NCI-H187 treated with DMSO at 0.1 percent for 48 hours (cell line): ENCODE data around the gene TMEM143.

Experiments used
- DNase-seq: peaks from one replicate; lab custom pipeline; 2025; lab: John Stamatoyannopoulos, UW

The TMEM143 gene

DNA sequence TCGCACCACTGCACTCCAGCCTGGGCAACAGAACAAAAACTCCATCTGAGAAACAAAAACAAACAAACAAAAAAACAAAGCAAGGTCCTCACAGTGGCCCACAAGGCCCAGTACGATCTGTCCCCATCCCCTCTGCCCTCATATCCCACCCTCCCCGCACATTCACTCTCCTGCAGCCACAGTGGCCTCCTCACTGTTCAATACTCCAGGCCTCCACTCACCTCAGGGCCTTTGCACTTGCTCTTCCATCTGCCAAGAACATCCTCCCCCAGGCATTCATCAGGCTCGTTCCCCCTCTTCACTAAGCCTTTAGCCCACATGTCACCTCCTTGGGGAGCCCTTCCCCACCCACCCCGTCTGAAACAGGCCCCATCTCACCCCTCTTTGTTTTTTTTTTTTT lies 4.6 kb downstream of the TMEM143 start:
- DNase-seq: no peak

GRCh38 chr19:48355365-48355954 lies 8.3 kb downstream of the TMEM143 start:
- DNase-seq: no peak

GRCh38 chr19:48354332-48354992 lies 9.3 kb downstream of the TMEM143 start:
- no peak for DNase-seq

DNA sequence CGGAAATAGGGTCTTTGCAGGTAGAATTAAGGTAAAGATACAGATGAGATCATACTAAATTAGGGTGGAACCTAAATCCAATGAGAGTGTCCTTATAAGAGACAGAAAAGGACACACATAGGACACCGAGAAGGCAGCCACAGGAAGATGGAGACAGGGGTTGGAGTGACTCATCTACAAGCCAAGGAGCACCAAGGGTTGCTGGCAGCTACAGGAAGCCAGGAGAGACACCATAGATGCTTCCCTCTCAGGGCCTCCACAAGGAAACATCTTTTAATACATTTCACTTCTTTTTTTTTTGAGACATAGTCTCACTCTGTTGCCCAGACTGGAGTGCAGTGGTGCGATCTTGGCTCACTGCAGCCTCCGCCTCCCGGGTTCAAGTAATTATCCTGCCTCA lies 10.1 kb downstream of the TMEM143 start:
- no peak for DNase-seq

GRCh38 chr19:48351341-48351752 lies 12.4 kb downstream of the TMEM143 start:
- no peak for DNase-seq

DNA sequence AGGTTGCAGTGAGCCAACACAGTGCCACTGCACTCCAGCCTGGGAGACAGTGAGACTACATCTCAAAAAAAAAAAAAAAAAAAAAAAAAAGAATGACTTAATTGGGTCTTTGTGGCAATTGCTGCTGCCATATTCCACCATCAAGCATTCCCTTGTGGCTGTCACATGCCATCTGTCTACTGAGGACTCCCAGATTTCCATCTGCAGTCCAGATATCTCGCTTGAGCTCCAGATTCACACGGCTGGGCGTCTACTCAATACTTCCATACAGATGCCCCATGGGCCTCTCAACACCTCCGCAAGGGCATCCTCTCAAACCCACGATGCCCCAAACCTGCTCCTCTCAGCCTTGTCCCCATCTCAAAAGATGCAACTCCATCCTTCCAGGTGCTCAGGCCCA lies 12.9 kb downstream of the TMEM143 start:
- no peak for DNase-seq

DNA sequence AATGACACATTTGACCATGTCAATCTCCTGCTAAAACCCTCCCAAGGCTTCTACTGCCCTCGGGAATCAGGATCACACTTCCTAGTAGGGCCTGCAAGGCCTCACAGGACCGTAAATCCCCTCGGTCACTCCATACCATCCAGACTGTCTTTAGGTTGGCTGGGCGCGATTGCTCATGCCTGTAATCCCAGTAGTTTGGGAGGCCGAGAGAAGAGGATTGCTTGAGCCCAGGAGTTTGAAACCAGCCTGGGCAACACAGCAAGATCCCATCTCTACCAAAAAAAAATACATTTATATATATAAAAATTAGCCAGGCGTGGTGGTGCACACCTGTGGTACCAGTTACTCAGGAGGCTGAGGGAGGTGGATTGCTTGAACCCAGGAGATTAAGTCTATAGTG lies 15.0 kb downstream of the TMEM143 start:
- DNase-seq: no peak

DNA sequence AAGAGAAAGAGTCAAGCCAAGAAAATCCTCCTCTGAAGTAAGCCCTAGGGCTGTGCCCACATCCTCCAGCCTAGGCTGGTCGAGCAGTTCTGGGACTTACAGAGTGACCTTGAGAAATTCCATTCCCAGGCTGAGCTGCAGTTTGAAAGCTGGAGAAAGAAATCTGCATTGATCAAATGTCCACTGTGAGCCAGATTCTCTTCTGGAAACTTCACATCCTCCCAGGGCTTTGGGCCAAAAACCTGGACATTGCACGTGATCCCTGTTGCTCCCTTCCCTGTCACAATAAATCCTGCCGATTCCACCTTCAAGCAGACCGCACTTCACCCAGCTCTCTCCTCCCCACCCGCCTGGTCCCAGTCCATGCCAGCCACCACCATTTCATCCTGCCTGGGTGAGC lies 15.7 kb downstream of the TMEM143 start:
- no peak for DNase-seq

DNA sequence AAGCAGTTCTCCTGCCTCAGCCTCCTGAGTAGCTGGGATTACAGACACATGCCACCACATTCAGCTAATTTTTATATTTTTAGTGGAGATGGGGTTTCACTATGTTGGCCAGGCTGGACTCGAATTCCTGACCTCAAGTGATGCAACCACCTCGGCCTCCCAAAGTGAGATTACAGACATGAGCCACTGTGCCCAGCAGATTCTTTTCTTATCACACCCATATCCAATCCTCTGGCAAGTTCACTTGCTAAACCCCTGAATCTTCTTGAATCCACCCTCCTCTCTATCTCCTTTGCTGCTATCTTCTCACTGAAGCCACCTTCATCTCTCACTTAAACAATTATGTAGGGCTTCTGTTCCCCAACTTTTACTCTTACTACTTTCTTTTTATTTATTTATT lies 17.5 kb downstream of the TMEM143 start:
- DNase-seq: no peak

GRCh38 chr19:48344892-48345291 lies 18.8 kb downstream of the TMEM143 start:
- DNase-seq: no peak

DNA sequence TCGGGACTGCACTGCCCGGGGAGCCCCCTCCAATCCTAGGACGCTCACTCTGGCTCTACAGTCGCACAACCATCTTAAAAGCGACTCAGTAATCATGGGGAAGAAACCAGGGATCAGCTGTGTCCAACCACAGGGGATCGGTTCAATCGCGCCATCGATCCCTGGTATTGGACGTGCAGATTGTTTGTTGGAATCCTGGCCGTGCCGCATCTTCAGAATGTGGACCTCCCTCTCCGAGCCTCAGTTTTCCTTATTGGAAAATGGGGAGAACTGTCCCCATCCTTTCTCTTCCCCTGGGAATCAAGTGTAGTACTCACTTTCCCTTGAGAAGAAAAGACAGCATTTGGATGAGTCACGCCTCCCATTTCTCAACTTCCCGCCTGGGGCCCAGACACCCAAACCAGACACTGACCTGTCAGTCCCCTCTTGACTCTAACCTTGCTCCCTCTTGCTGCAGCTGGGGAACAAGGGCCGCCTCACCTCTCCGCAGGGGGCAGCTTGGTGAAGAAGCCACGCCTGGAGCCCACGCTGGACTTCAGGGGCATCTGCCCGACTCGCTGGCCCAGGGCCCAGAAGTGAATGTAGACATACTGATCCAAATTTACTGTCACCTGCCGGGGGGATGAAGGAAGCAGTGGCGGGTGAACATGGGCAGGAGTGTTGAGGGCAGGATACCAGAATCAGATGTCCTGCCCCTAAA lies 20.7 kb downstream of the TMEM143 start:
- DNase-seq: no peak

GRCh38 chr19:48342414-48342738 lies 21.4 kb downstream of the TMEM143 start:
- DNase-seq: no peak

- no peak for DNase-seq
Observed at GRCh38 chr19:48341515-48342413, 22.0 kb downstream of the TMEM143 start.

- DNase-seq: no peak
Observed at GRCh38 chr19:48340995-48341394, 22.7 kb downstream of the TMEM143 start.

DNA sequence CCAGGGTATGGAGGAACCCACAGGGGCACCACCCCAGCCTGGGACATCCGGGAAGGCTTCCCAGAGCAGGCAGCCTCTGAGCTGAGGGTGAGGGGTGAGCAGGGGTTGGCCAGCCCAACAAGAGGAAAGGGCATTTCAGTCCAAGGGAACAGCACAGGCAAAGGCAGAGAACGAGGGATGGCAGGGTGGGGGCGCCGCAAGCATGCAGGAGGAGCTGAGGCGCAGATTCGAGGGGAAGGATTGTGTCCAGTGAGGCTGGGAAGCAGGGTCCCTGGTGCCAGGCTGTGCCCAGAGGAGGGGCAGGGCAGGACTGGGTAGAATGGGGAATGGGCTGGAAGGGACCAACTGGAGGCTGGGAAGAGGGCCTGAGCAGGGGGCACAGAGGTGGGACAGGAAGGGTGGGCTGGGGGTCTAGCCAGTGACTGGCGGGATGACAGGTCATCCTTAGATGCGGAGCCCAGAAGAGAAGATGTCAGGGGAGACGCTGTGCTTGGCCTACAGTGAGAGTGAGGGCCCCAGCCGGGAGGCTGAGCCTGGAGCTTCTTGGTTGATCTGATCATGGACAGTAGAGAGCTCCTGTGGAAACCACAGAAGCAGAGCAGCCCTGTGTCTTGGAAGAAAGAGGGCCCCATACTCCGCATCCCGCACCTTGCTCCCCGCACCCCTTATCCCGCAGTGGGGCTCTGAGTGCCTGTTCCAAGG lies 24.8 kb downstream of the TMEM143 start:
- no peak for DNase-seq

DNA sequence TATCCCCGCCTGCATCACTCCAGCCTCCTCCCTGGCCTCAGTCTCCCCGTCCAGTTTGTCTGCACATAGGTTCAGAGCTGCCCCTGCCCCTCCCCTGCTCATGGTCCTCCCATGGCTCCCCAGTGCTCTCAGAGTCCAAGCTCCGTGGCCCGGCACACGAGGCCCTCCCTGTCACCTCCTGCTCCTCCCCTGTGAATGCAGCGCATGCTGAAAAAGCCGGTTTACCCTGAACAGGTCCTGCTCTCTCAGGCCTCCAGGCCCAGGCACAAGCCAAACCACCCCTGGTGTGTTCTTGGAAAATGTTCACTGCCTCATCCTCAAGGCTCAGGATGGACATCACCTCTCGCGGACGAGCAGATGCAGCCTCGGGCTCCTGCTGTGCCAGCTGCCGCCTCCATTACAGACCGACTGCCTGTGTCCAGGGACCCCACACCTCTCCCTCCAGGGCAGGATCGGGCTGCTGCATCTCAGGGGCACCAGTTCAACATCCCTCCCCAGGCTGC lies 25.4 kb downstream of the TMEM143 start:
- DNase-seq: no peak

- peak; percentile 75 for DNase-seq
Observed at GRCh38 chr19:48333467-48334384, 30.0 kb downstream of the TMEM143 start.

DNA sequence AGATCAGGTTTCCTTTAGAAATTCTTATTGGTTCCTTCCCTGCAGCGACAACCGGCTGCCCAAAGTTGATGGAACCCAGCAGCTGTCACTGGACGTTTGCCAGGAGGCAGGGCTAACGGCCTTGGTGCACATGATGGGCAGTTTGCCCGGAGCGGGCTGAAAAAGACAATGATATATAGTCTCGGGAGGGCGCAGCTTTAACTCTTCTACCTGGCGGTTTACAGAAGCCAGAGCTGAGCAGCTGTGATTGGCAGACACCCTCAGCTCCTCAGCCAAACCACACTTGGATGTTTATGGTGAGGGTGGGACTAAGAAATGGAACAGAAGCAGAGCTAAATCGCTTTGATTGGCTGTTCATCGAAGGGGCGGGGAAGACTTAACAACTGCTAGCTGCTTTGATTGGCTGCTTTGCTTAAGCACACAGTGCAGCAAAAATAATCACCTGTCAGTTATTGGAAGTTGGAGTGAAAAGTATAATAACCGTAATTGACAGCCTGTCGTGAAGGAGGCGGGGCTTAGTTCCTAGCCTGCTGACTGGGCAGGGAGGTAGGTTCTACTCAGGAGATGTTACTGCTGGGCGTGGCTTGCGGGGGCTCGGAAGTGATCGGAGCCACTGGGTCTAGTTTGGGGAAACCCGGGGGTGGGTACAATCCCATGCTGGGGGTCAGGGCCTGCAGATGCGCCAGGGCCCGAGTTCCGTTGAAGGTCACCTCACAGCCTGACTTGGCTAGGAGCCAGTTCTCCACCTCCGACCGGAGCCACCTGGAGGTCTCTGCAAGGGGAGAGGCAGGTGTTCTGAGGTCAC lies 30.9 kb downstream of the TMEM143 start:
- DNase-seq: peak; percentile 100

GRCh38 chr19:48332351-48332661 lies 31.4 kb downstream of the TMEM143 start:
- no peak for DNase-seq
